Caco-2 (cell line): ENCODE data around the gene LBHD2. TPM values are rescaled to one million over a fixed set of nuclear protein-coding genes. Genes with fewer than 3 reads are reported as not detected.
"Not testable (repeated sequence)": the region's sequence is repeated elsewhere in the genome, so short reads cannot be mapped to it uniquely, and the experiment has no call there.

Source experiments
- BruUV-seq: library from RNA; stranded (reverse); fragments of 400-500 nt; replicated peaks from 2 replicates; lab custom pipeline; 2021; lab: Mats Ljungman, UMichigan
- CTCF ChIA-PET: fragments of 300-600 bp; sonication (Branson Sonifier 250); formaldehyde crosslinking; loops from one replicate; lab custom pipeline; 2022; ENCODE audit warnings: antibody characterized with exemption; lab: Charles Lee
- POLR2A ChIA-PET: fragments of 300-600 bp; sonication (Branson Sonifier 250); formaldehyde crosslinking; loops from one replicate; lab custom pipeline; 2022; ENCODE audit warnings: antibody characterized with exemption; lab: Charles Lee
- DNase-seq, 2 experiments: peaks; one replicate each; pipeline versions ENCODE4 v3.0.0 to v3.0.0-alpha.2; 2020 to 2022
- H3K27me3 ChIP-seq: replicated peaks from 2 replicates; pipeline ENCODE4 v1.6.0; 2011; ENCODE audit warnings: low read length; ENCODE audit not compliant: control insufficient read depth, insufficient read depth
- H3K36me3 ChIP-seq: 2 replicates; pipeline ENCODE4 v1.5.1; 2011; ENCODE audit warnings: low read length; ENCODE audit not compliant: control insufficient read depth, insufficient read depth
- H3K4me1 ChIP-seq: fragments of 250-450 bp; sonication (Bioruptor Pico); 2 replicates; pipeline ENCODE4 v1.5.1; 2020; ENCODE audit warnings: mild to moderate bottlenecking
- H3K4me3 ChIP-seq: 2 replicates; pipeline ENCODE4 v1.5.1; 2011; ENCODE audit warnings: low read depth, mild to moderate bottlenecking, control low read depth, low read length
- H3K9me3 ChIP-seq: fragments of 250-450 bp; sonication (Bioruptor Pico); 2 replicates; pipeline ENCODE4 v1.5.1; 2020; ENCODE audit warnings: mild to moderate bottlenecking, moderate library complexity
- H3K27ac Mint-ChIP-seq: one replicate; pipeline ENCODE4 v1.8.0; 2022; ENCODE audit warnings: mixed read lengths; ENCODE audit not compliant: unreplicated experiment
- H3K27me3 Mint-ChIP-seq: one replicate; pipeline ENCODE4 v1.8.0; 2022; ENCODE audit warnings: mixed read lengths; ENCODE audit not compliant: insufficient read depth, unreplicated experiment
- H3K36me3 Mint-ChIP-seq: one replicate; pipeline ENCODE4 v1.8.0; 2022; ENCODE audit warnings: mild to moderate bottlenecking, mixed read lengths; ENCODE audit not compliant: insufficient read depth, unreplicated experiment
- H3K4me1 Mint-ChIP-seq: one replicate; pipeline ENCODE4 v1.8.0; 2022; ENCODE audit warnings: low read depth, mixed read lengths; ENCODE audit not compliant: unreplicated experiment
- H3K4me3 Mint-ChIP-seq: one replicate; pipeline ENCODE4 v1.8.0; 2022; ENCODE audit warnings: mild to moderate bottlenecking, moderate library complexity, mixed read lengths; ENCODE audit not compliant: unreplicated experiment
- H3K9me3 Mint-ChIP-seq: one replicate; pipeline ENCODE4 v1.8.0; 2022; ENCODE audit warnings: mixed read lengths; ENCODE audit not compliant: unreplicated experiment
- CTCF ChIP-seq, 2 experiments: fragments of 200-600 bp in 1 of 2; IDR thresholded peaks; 1 replicate in 1 of 2; 2 replicates in 1 of 2; pipeline versions ENCODE4 v1.5.1 to v1.8.0; 2011 to 2022; ENCODE audit warnings: antibody characterized with exemption in 1 of 2, control low read depth in 1 of 2, inconsistent platforms in 1 of 2, low read depth in 1 of 2, low read length in 1 of 2, mild to moderate bottlenecking in 1 of 2, moderate library complexity in 1 of 2; ENCODE audit not compliant: insufficient read depth in 1 of 2, severe bottlenecking in 1 of 2, unreplicated experiment in 1 of 2
- intact Hi-C: fragments of 100-400 bp; cut with micrococcal nuclease; formaldehyde crosslinking; loops from one replicate; pipeline ENCODE4 v1.10.0; 2022; ENCODE audit not compliant: unreplicated experiment
- total RNA-seq: library from RNA; stranded (reverse); gene quantifications from 2 replicates; pipeline ENCODE4 v1.2.3, GENCODE V29; 2022

Gene LBHD2
- total RNA-seq, 1 experiment from 2014 or later: not detected

- no peak overlapping the region for H3K27ac Mint-ChIP-seq
- intact Hi-C loops: no loop called here
- H3K27me3 Mint-ChIP-seq: no peaks in the 10 kb centered on the region
- peaks cover 7% of the 10 kb centered on the region for H3K4me1 Mint-ChIP-seq
- BruUV-seq: no TSS peak
- H3K4me1 ChIP-seq: no peaks in the 10 kb centered on the region; the same call in 1 of the 2 replicates
- no peaks in the 10 kb centered on the region for H3K9me3 Mint-ChIP-seq
- POLR2A ChIA-PET: no interaction called here
- no peaks in the 10 kb centered on the region for H3K9me3 ChIP-seq
- H3K4me3 Mint-ChIP-seq: no peak overlapping the region
- no peak overlapping the region for H3K4me3 ChIP-seq
- peaks cover 34% of the 10 kb centered on the region for H3K36me3 Mint-ChIP-seq
- no peaks in the 10 kb centered on the region for H3K36me3 ChIP-seq
- CTCF ChIA-PET: no interaction called here
- TF ChIP-seq CTCF (IDR thresholded peaks at IDR 0.05; ENCODE audit: insufficient read depth in 1 of 2, low read depth in 1 of 2, low read length in 1 of 2, severe bottlenecking in 1 of 2, unreplicated experiment in 1 of 2): no peak
- DNase-seq: no peak
- H3K27me3 ChIP-seq: no peaks in the 10 kb centered on the region
Observed at GRCh38 chr14:103045371-103045869, 38.6 kb upstream of the LBHD2 start.

GRCh38 chr14:103047453-103047852, 36.6 kb upstream of the LBHD2 start:
- BruUV-seq, H3K9me3 Mint-ChIP-seq, CTCF ChIA-PET, H3K27me3 ChIP-seq, H3K4me3 ChIP-seq, H3K4me1 Mint-ChIP-seq, H3K27ac Mint-ChIP-seq, DNase-seq, H3K4me1 ChIP-seq, intact Hi-C loops, H3K36me3 ChIP-seq, H3K9me3 ChIP-seq, H3K4me3 Mint-ChIP-seq, POLR2A ChIA-PET, H3K27me3 Mint-ChIP-seq: not testable (repeated sequence)
- peaks cover 23% of the 10 kb centered on the region for H3K36me3 Mint-ChIP-seq

- no peaks in the 10 kb centered on the region for H3K27me3 Mint-ChIP-seq
- no peak overlapping the region for H3K4me3 Mint-ChIP-seq
- no peaks in the 10 kb centered on the region for H3K9me3 ChIP-seq
- no TSS peak for BruUV-seq
- H3K4me1 ChIP-seq: peaks cover 7% of the 10 kb centered on the region; the same call in 1 of the 2 replicates
- no peaks in the 10 kb centered on the region for H3K4me1 Mint-ChIP-seq
- no peak for TF ChIP-seq CTCF (IDR thresholded peaks at IDR 0.05; ENCODE audit: insufficient read depth in 1 of 2, low read depth in 1 of 2, low read length in 1 of 2, severe bottlenecking in 1 of 2, unreplicated experiment in 1 of 2)
- no peak overlapping the region for H3K27ac Mint-ChIP-seq
- intact Hi-C loops: no loop called here
- 0 out of 2 replicates have a peak, but pooled peaks cover 2% of the 10 kb centered on the region for H3K36me3 ChIP-seq
- POLR2A ChIA-PET: interaction anchor here (0.6 kb wide), 1 partner anchor 1147 kb away, joined by 7 read pairs; no protein-coding TSS in a partner anchor
- no peak overlapping the region for H3K4me3 ChIP-seq
- H3K36me3 Mint-ChIP-seq: peaks cover 24% of the 10 kb centered on the region
- H3K27me3 ChIP-seq: no peaks in the 10 kb centered on the region
- CTCF ChIA-PET: no interaction called here
- H3K9me3 Mint-ChIP-seq: no peaks in the 10 kb centered on the region
- DNase-seq: no peak
Observed at GRCh38 chr14:103050935-103051334, 33.1 kb upstream of the LBHD2 start.
